ENCODE results near the gene TEX13B.

- TF ChIP-seq TAF1 (IDR thresholded peaks at IDR 0.05; ENCODE audit: borderline replicate concordance, insufficient read depth, low read length) (no peak), POLR2AphosphoS5 (IDR thresholded peaks at IDR 0.05; ENCODE audit: low read depth, low read length) (no peak), REST (IDR thresholded peaks at IDR 0.05; ENCODE audit: insufficient read depth in 1 of 2, low read depth in 2 of 2, low read length in 2 of 2) (no peak), SIN3A (IDR thresholded peaks at IDR 0.05; ENCODE audit: borderline replicate concordance, insufficient read depth, low read length) (no peak)
Measured at GRCh38 chrX:107996124-107996523, 14.0 kb upstream of the TEX13B start.
